Embryonic facial prominence (tissue), 1 donor: ENCODE measurements around the gene ROCK2.

ENCODE experiments used
- DNase-seq: peaks from one replicate; pipeline ENCODE4 v3.0.0-alpha.2; 2016; ENCODE audit errors: extremely low spot score

Gene ROCK2

GRCh38 chr2:11310212-11310611 is 34.2 kb downstream of the ROCK2 start:
- no peak for DNase-seq

- DNase-seq: no peak
Measured at GRCh38 chr2:11309706-11310105, 34.7 kb downstream of the ROCK2 start.

GRCh38 chr2:11307764-11308415 is 36.5 kb downstream of the ROCK2 start:
- DNase-seq: no peak

- no peak for DNase-seq
Measured at GRCh38 chr2:11305958-11306357, 38.5 kb downstream of the ROCK2 start.

GRCh38 chr2:11305338-11305737 is 39.1 kb downstream of the ROCK2 start:
- no peak for DNase-seq

- no peak for DNase-seq
Measured at GRCh38 chr2:11304476-11304875, 40.0 kb downstream of the ROCK2 start.

- DNase-seq: no peak
Measured at GRCh38 chr2:11303290-11304013, 41.0 kb downstream of the ROCK2 start.

GRCh38 chr2:11299439-11299838 is 45.0 kb downstream of the ROCK2 start:
- no peak for DNase-seq

- no peak for DNase-seq
Measured at GRCh38 chr2:11298592-11298991, 45.8 kb downstream of the ROCK2 start.

- DNase-seq: no peak
Measured at GRCh38 chr2:11296401-11296800, 48.0 kb downstream of the ROCK2 start.

- DNase-seq: no peak
Measured at GRCh38 chr2:11292464-11293255, 51.8 kb downstream of the ROCK2 start.

GRCh38 chr2:11290713-11291112 is 53.7 kb downstream of the ROCK2 start:
- no peak for DNase-seq

- DNase-seq: no peak
Measured at GRCh38 chr2:11290211-11290610, 54.2 kb downstream of the ROCK2 start.

- DNase-seq: no peak
Measured at GRCh38 chr2:11288431-11288830, 56.0 kb downstream of the ROCK2 start.

GRCh38 chr2:11286749-11287148 is 57.7 kb downstream of the ROCK2 start:
- no peak for DNase-seq

GRCh38 chr2:11286323-11286722 is 58.1 kb downstream of the ROCK2 start:
- DNase-seq: no peak

- no peak for DNase-seq
Measured at GRCh38 chr2:11285499-11285898, 58.9 kb downstream of the ROCK2 start.

GRCh38 chr2:11281186-11281585 is 63.2 kb downstream of the ROCK2 start:
- no peak for DNase-seq

GRCh38 chr2:11280713-11281112 is 63.7 kb downstream of the ROCK2 start:
- no peak for DNase-seq

- no peak for DNase-seq
Measured at GRCh38 chr2:11279398-11279797, 65.0 kb downstream of the ROCK2 start.

- no peak for DNase-seq
Measured at GRCh38 chr2:11278219-11278618, 66.2 kb downstream of the ROCK2 start.

- no peak for DNase-seq
Measured at GRCh38 chr2:11275910-11276309, 68.5 kb downstream of the ROCK2 start.

GRCh38 chr2:11270891-11271290 is 73.5 kb downstream of the ROCK2 start:
- no peak for DNase-seq
